Hepatocyte (in vitro differentiated cells): Measurements from ENCODE around the gene ANO10.

Source experiments
- CTCF ChIP-seq: fragments of 200-600 bp; sonication (generic); IDR thresholded peaks from 2 replicates; pipeline ENCODE4 v1.5.1; 2016; ENCODE audit warnings: antibody characterized with exemption, mild to moderate bottlenecking; ENCODE audit not compliant: poor library complexity
- EZH2phosphoT487 ChIP-seq: fragments of 200-600 bp; sonication (generic); IDR thresholded peaks from one replicate; pipeline ENCODE4 v1.6.1; 2018; ENCODE audit warnings: antibody characterized with exemption, mild to moderate bottlenecking, low read depth, moderate library complexity; ENCODE audit not compliant: unreplicated experiment, severe bottlenecking

GRCh38 chr3:43485931-43486330 is 135.9 kb downstream of the ANO10 start:
- TF ChIP-seq CTCF, result no peak
- no peak for TF ChIP-seq EZH2phosphoT487
